Naive thymus-derived CD8-positive, alpha-beta T cell (primary cell): Measurements from ENCODE around the gene DHX15. TPM values are rescaled to one million over a fixed set of nuclear protein-coding genes. Genes with fewer than 3 reads are reported as not detected.

Experiments
- ATAC-seq, 2 donors: fragments of 150-1000 bp; cut with Tn5 transposase in 1 of 2; sonication (Bioruptor Pico), chemical (Tn5 transposase) in 1 of 2; 1 replicate in 1 of 2; 2 replicates in 1 of 2; pipeline ENCODE4 v1.10.0; 2021; ENCODE audit warnings: mild to moderate bottlenecking in 2 of 2, moderate library complexity in 2 of 2
- POLR2A ChIA-PET: fragments of 350-600 bp; sonication (Branson Sonifier 250); formaldehyde crosslinking; loops from one replicate; lab custom pipeline; 2021; ENCODE audit warnings: antibody characterized with exemption; lab: Charles Lee
- DNase-seq, 10 donors: peaks; one replicate each; pipeline versions ENCODE4 v3.0.0 to v3.0.0-alpha.2; 2020 to 2022
- H3K27ac Mint-ChIP-seq, 10 donors: one replicate each; pipeline ENCODE4 v1.8.0; 2020 to 2022; ENCODE audit warnings: mild to moderate bottlenecking in 10 of 10, mixed read lengths in 10 of 10, moderate library complexity in 4 of 10, inconsistent platforms in 1 of 10
- H3K27me3 Mint-ChIP-seq, 5 donors: one replicate each; pipeline ENCODE4 v1.8.0; 2021 to 2022; ENCODE audit warnings: mixed read lengths in 5 of 5
- H3K36me3 Mint-ChIP-seq, 3 donors: one replicate each; pipeline ENCODE4 v1.8.0; 2020 to 2022; ENCODE audit warnings: mixed read lengths in 3 of 3, mild to moderate bottlenecking in 2 of 3, inconsistent platforms in 1 of 3
- H3K4me1 Mint-ChIP-seq, 4 donors: one replicate each; pipeline ENCODE4 v1.8.0; 2021 to 2022; ENCODE audit warnings: mixed read lengths in 4 of 4
- H3K4me3 Mint-ChIP-seq, 10 donors: one replicate each; pipeline ENCODE4 v1.8.0; 2020 to 2022; ENCODE audit warnings: mild to moderate bottlenecking in 10 of 10, mixed read lengths in 10 of 10, moderate library complexity in 6 of 10, inconsistent platforms in 1 of 10
- H3K9me3 Mint-ChIP-seq, 9 donors: one replicate each; pipeline ENCODE4 v1.8.0; 2020 to 2022; ENCODE audit warnings: mixed read lengths in 9 of 9, mild to moderate bottlenecking in 3 of 9, inconsistent platforms in 1 of 9, moderate library complexity in 1 of 9
- polyA plus RNA-seq, 3 donors: library from polyadenylated mRNA; unstranded; fragments of 300-500 nt; fragmentation: Illumina TruSeq; gene quantifications; one replicate each; pipeline ENCODE4 v1.2.3, GENCODE V29; 2021
- total RNA-seq, 8 experiments: library from RNA in 2 of 8; stranded (reverse) in 2 of 8; gene quantifications; one replicate each; pipeline ENCODE4 v1.2.3 and lab custom pipeline; 2021 to 2026

DHX15 gene
- total and polyA plus RNA-seq, 5 experiments from 2014 or later: 36.5 to 157 (median 49.4) TPM

GRCh38 chr4:24604558-24605214, 20.3 kb upstream of the DHX15 start:
- ATAC-seq: no peak

GRCh38 chr4:24603343-24603742, 19.0 kb upstream of the DHX15 start:
- Mint-ChIP-seq H3K36me3 (peaks cover 0 to 3% (median 0%) of the 10 kb centered on the region in 3 donors), H3K9me3 (peaks cover 0 to 4% (median 0%) of the 10 kb centered on the region in 9 donors), H3K27me3 (peaks cover 0 to 8% (median under 1%) of the 10 kb centered on the region in 5 donors), H3K4me3 (no peak overlapping the region), H3K27ac (no peak overlapping the region), H3K4me1 (peaks cover 7 to 16% (median 10%) of the 10 kb centered on the region in 4 donors)
- POLR2A ChIA-PET: no interaction called here
- no peak for ATAC-seq
- DNase-seq: no peak

More at GRCh38 chr4:24604558-24605214, 20.3 kb upstream of the DHX15 start:
- H3K4me1 Mint-ChIP-seq: peaks cover 7 to 16% (median 10%) of the 10 kb centered on the region in 4 donors
- peaks cover 0 to 9% (median 6%) of the 10 kb centered on the region in 5 donors for H3K27me3 Mint-ChIP-seq
- peaks cover 0 to 7% (median 0%) of the 10 kb centered on the region in 9 donors for H3K9me3 Mint-ChIP-seq
- H3K36me3 Mint-ChIP-seq: no peaks in the 10 kb centered on the region
- H3K27ac Mint-ChIP-seq: peak overlapping the region in 1 of 10 donors; percentile 27
- POLR2A ChIA-PET: no interaction called here
- DNase-seq: no peak
- no peak overlapping the region for H3K4me3 Mint-ChIP-seq

GRCh38 chr4:24601121-24601520, 16.8 kb upstream of the DHX15 start:
- H3K4me3 Mint-ChIP-seq: no peak overlapping the region
- ATAC-seq (no peak), DNase-seq (no peak)
- H3K36me3 Mint-ChIP-seq: peaks cover 0 to 9% (median 3%) of the 10 kb centered on the region in 3 donors
- no peak overlapping the region for H3K27ac Mint-ChIP-seq
- POLR2A ChIA-PET: no interaction called here
- H3K4me1 Mint-ChIP-seq: peaks cover 7 to 16% (median 10%) of the 10 kb centered on the region in 4 donors
- H3K9me3 Mint-ChIP-seq: peaks cover 0 to 10% (median 3%) of the 10 kb centered on the region in 9 donors
- H3K27me3 Mint-ChIP-seq: peaks cover 0 to 7% (median 0%) of the 10 kb centered on the region in 5 donors

- ATAC-seq: no peak
- Mint-ChIP-seq H3K36me3 (peaks cover 0 to 9% (median 3%) of the 10 kb centered on the region in 3 donors), H3K4me3 (no peak overlapping the region), H3K27ac (no peak overlapping the region), H3K9me3 (peaks cover 0 to 10% (median 3%) of the 10 kb centered on the region in 9 donors), H3K27me3 (peaks cover 0 to 7% (median 0%) of the 10 kb centered on the region in 5 donors), H3K4me1 (peaks cover 2 to 4% (median 2%) of the 10 kb centered on the region in 4 donors)
- no peak for DNase-seq
- POLR2A ChIA-PET: no interaction called here
These were observed 14.9 kb upstream of the DHX15 start for GRCh38 chr4:24599275-24599674.

GRCh38 chr4:24598025-24598424, 13.7 kb upstream of the DHX15 start:
- H3K27ac Mint-ChIP-seq: no peak overlapping the region
- peaks cover 0 to 9% (median 3%) of the 10 kb centered on the region in 3 donors for H3K36me3 Mint-ChIP-seq
- peaks cover 0 to 7% (median 0%) of the 10 kb centered on the region in 5 donors for H3K27me3 Mint-ChIP-seq
- no peaks in the 10 kb centered on the region for H3K4me1 Mint-ChIP-seq
- no peak overlapping the region for H3K4me3 Mint-ChIP-seq
- POLR2A ChIA-PET: no interaction called here
- ATAC-seq (no peak), DNase-seq (no peak)
- H3K9me3 Mint-ChIP-seq: peaks cover 0 to 10% (median 3%) of the 10 kb centered on the region in 9 donors

- no peak for ATAC-seq
- peaks cover 1 to 28% (median 12%) of the 10 kb centered on the region in 9 donors for H3K9me3 Mint-ChIP-seq
- H3K27ac Mint-ChIP-seq: no peak overlapping the region
- no peaks in the 10 kb centered on the region for H3K4me1 Mint-ChIP-seq
- H3K4me3 Mint-ChIP-seq: no peak overlapping the region
- no peak for DNase-seq
- H3K36me3 Mint-ChIP-seq: peaks cover 0 to 22% (median 6%) of the 10 kb centered on the region in 3 donors
- peaks cover 8 to 16% (median 11%) of the 10 kb centered on the region in 5 donors for H3K27me3 Mint-ChIP-seq
- POLR2A ChIA-PET: no interaction called here
These were observed 11.3 kb upstream of the DHX15 start for GRCh38 chr4:24595659-24596058.

GRCh38 chr4:24594887-24595286, 10.5 kb upstream of the DHX15 start:
- Mint-ChIP-seq H3K36me3 (peaks cover 0 to 29% (median 11%) of the 10 kb centered on the region in 3 donors), H3K4me3 (no peak overlapping the region), H3K4me1 (no peaks in the 10 kb centered on the region), H3K9me3 (peaks cover 5 to 35% (median 19%) of the 10 kb centered on the region in 9 donors), H3K27ac (no peak overlapping the region), H3K27me3 (peaks cover 8 to 18% (median 11%) of the 10 kb centered on the region in 5 donors)
- POLR2A ChIA-PET: no interaction called here
- ATAC-seq (no peak), DNase-seq (no peak)

- peaks cover 0 to 29% (median 13%) of the 10 kb centered on the region in 3 donors for H3K36me3 Mint-ChIP-seq
- H3K27me3 Mint-ChIP-seq: peaks cover 8 to 18% (median 11%) of the 10 kb centered on the region in 5 donors
- no peak overlapping the region for H3K27ac Mint-ChIP-seq
- no peak overlapping the region for H3K4me3 Mint-ChIP-seq
- H3K9me3 Mint-ChIP-seq: peaks cover 7 to 34% (median 27%) of the 10 kb centered on the region in 9 donors
- POLR2A ChIA-PET: no interaction called here
- DNase-seq (no peak), ATAC-seq (no peak)
- peaks cover 0 to 10% (median 3%) of the 10 kb centered on the region in 4 donors for H3K4me1 Mint-ChIP-seq
These were observed 5.1 kb upstream of the DHX15 start for GRCh38 chr4:24589448-24589847.

GRCh38 chr4:24588216-24588954, 4.0 kb upstream of the DHX15 start:
- Mint-ChIP-seq H3K27ac (no peak overlapping the region), H3K4me3 (no peak overlapping the region), H3K9me3 (peaks cover 7 to 34% (median 27%) of the 10 kb centered on the region in 9 donors), H3K4me1 (peaks cover 0 to 10% (median 4%) of the 10 kb centered on the region in 4 donors), H3K27me3 (peaks cover 8 to 18% (median 11%) of the 10 kb centered on the region in 5 donors), H3K36me3 (peaks cover 0 to 32% (median 13%) of the 10 kb centered on the region in 3 donors)
- no peak for DNase-seq
- no peak for ATAC-seq
- POLR2A ChIA-PET: no interaction called here

- peak in 9 of 10 donors; percentile 7 to 64 (median 46) for DNase-seq
- POLR2A ChIA-PET: interaction anchor here (1.1 to 1.9 kb wide), 6 partner anchors 11 to 729 kb away, joined by 4 to 12 read pairs (median 8); partner anchors contain the start of genes PI4K2B, SEPSECS and ZCCHC4
- Mint-ChIP-seq H3K27ac (peak overlapping the region; percentile 96 to 99 (median 97)), H3K36me3 (peaks cover 3 to 26% (median 9%) of the 10 kb centered on the region in 3 donors), H3K4me1 (peaks cover 19 to 51% (median 46%) of the 10 kb centered on the region in 4 donors), H3K9me3 (peaks cover 0 to 4% (median 0%) of the 10 kb centered on the region in 9 donors), H3K4me3 (peak overlapping the region; percentile 86 to 100 (median 98)), H3K27me3 (no peaks in the 10 kb centered on the region)
- ATAC-seq: peak in 1 of 2 donors; percentile 28
These were observed 723 bp downstream of the DHX15 start for GRCh38 chr4:24583451-24584210.

- H3K4me1 Mint-ChIP-seq: peaks cover 24 to 64% (median 58%) of the 10 kb centered on the region in 4 donors
- H3K27me3 Mint-ChIP-seq: no peaks in the 10 kb centered on the region
- POLR2A ChIA-PET: no interaction called here
- peak overlapping the region; percentile 86 to 100 (median 98) for H3K4me3 Mint-ChIP-seq
- peaks cover 3 to 33% (median 5%) of the 10 kb centered on the region in 3 donors for H3K36me3 Mint-ChIP-seq
- ATAC-seq (no peak), DNase-seq (no peak)
- no peaks in the 10 kb centered on the region for H3K9me3 Mint-ChIP-seq
- peak overlapping the region in 9 of 10 donors; percentile 52 to 99 (median 96) for H3K27ac Mint-ChIP-seq
These were observed 2.0 kb downstream of the DHX15 start for GRCh38 chr4:24582235-24582832.
